Superior temporal gyrus (tissue), 1 donor: ENCODE results near the gene C16orf54.
"Not testable (repeated sequence)": the region's sequence is repeated elsewhere in the genome, so short reads cannot be mapped to it uniquely, and the experiment has no call there.

Source experiments
- DNase-seq: peaks from one replicate; pipeline ENCODE4 v3.0.0-alpha.2; 2016; ENCODE audit errors: extremely low spot score

The C16orf54 gene

GRCh38 chr16:29740630-29741015, 5.2 kb downstream of the C16orf54 start:
- DNase-seq = not testable (repeated sequence)

GRCh38 chr16:29739927-29740629, 5.7 kb downstream of the C16orf54 start:
- not testable (repeated sequence) for DNase-seq

- DNase-seq = no peak
These were observed 7.3 kb downstream of the C16orf54 start for GRCh38 chr16:29738514-29738913.

- no peak for DNase-seq
These were observed 8.1 kb downstream of the C16orf54 start for GRCh38 chr16:29737713-29738112.

- DNase-seq = no peak
These were observed 9.0 kb downstream of the C16orf54 start for GRCh38 chr16:29736764-29737163.

- DNase-seq = no peak
These were observed 9.7 kb downstream of the C16orf54 start for GRCh38 chr16:29736112-29736511.

- DNase-seq = no peak
These were observed 11.0 kb downstream of the C16orf54 start for GRCh38 chr16:29734786-29735185.

- not testable (repeated sequence) for DNase-seq
These were observed 13.8 kb downstream of the C16orf54 start for GRCh38 chr16:29731768-29732601.

- no peak for DNase-seq
These were observed 15.1 kb downstream of the C16orf54 start for GRCh38 chr16:29730649-29731048.

- DNase-seq = peak; percentile 43
These were observed 16.7 kb downstream of the C16orf54 start for GRCh38 chr16:29729116-29729521.

- DNase-seq = no peak
These were observed 18.3 kb downstream of the C16orf54 start for GRCh38 chr16:29727452-29727851.

GRCh38 chr16:29726845-29727377, 18.9 kb downstream of the C16orf54 start:
- DNase-seq = no peak

- DNase-seq = peak; percentile 82
These were observed 24.5 kb downstream of the C16orf54 start for GRCh38 chr16:29721167-29721879.

GRCh38 chr16:29720703-29721102, 25.1 kb downstream of the C16orf54 start:
- no peak for DNase-seq

GRCh38 chr16:29719063-29719462, 26.7 kb downstream of the C16orf54 start:
- no peak for DNase-seq

- no peak for DNase-seq
These were observed 28.7 kb downstream of the C16orf54 start for GRCh38 chr16:29717113-29717512.

- DNase-seq = no peak
These were observed 30.8 kb downstream of the C16orf54 start for GRCh38 chr16:29714972-29715371.

GRCh38 chr16:29714396-29714795, 31.4 kb downstream of the C16orf54 start:
- no peak for DNase-seq

- no peak for DNase-seq
These were observed 33.0 kb downstream of the C16orf54 start for GRCh38 chr16:29712809-29713208.

GRCh38 chr16:29710227-29711219, 35.3 kb downstream of the C16orf54 start:
- DNase-seq = peak; percentile 92

- DNase-seq = not testable (repeated sequence)
These were observed 36.1 kb downstream of the C16orf54 start for GRCh38 chr16:29709657-29710056.
